ENCODE measurements around the gene KLHL8.

DNA sequence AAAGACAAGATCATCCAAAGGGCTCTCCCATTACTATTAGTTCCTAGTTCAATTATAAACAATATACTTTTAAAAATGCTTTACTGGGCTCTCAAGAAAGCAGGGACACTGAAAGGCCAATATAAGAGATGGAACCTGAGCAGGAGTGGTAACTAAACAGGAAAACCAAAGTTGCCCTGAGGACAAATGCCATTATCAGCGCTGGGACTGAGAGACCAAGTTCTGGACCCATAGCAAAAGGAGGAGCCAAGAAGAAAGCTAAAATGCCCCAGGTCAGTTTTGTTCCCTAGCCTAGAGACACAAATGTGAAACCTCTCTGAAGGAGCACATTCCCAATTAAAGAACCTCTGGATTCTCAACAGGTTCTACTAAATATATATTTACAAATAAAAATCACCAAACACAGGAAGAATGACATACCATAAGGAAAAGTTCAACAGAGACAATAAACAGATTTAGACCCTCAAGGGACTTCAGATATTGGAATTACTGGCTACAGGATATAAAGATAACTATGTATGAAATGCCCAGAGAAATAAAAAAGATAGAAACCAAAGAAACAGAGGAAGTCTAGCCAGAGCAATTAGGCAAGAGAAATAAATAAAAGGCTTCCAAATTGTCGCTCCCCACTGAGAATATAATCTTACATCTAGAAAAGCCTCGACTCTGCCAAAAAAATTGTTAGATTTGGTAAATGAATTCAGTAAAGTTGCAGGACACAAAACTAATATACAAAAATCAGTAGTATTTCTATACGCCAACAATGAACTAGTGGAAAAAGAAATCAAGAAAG lies 67.1 kb downstream of the KLHL8 start:
- TF ChIP-seq EZH2 (IDR thresholded peaks at IDR 0.05; ENCODE audit: borderline replicate concordance, low read depth, low read length, severe bottlenecking): no peak
- TF ChIP-seq, protein P1, sequence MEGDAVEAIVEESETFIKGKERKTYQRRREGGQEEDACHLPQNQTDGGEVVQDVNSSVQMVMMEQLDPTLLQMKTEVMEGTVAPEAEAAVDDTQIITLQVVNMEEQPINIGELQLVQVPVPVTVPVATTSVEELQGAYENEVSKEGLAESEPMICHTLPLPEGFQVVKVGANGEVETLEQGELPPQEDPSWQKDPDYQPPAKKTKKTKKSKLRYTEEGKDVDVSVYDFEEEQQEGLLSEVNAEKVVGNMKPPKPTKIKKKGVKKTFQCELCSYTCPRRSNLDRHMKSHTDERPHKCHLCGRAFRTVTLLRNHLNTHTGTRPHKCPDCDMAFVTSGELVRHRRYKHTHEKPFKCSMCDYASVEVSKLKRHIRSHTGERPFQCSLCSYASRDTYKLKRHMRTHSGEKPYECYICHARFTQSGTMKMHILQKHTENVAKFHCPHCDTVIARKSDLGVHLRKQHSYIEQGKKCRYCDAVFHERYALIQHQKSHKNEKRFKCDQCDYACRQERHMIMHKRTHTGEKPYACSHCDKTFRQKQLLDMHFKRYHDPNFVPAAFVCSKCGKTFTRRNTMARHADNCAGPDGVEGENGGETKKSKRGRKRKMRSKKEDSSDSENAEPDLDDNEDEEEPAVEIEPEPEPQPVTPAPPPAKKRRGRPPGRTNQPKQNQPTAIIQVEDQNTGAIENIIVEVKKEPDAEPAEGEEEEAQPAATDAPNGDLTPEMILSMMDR (IDR thresholded peaks at IDR 0.05; ENCODE audit: extremely low read depth in 1 of 2, insufficient read depth in 1 of 2, low read depth in 1 of 2, low read length in 2 of 2): no peak
- no peak for TF ChIP-seq POLR2AphosphoS5 (IDR thresholded peaks at IDR 0.05; ENCODE audit: insufficient read depth, low read depth, low read length)
- TF ChIP-seq MYC (IDR thresholded peaks at IDR 0.05; ENCODE audit: low read depth, low read length): no peak
- TF ChIP-seq, protein P2, sequence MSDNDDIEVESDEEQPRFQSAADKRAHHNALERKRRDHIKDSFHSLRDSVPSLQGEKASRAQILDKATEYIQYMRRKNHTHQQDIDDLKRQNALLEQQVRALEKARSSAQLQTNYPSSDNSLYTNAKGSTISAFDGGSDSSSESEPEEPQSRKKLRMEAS (IDR thresholded peaks at IDR 0.05; ENCODE audit: insufficient read depth, insufficient read length): no peak
- no peak for TF ChIP-seq FOS (IDR thresholded peaks at IDR 0.05; ENCODE audit: borderline replicate concordance, insufficient read depth, low read length)
- TF ChIP-seq POLR2A (IDR thresholded peaks at IDR 0.05; ENCODE audit: low read depth, low read length): no peak
- TF ChIP-seq JUN (IDR thresholded peaks at IDR 0.05; ENCODE audit: borderline replicate concordance, insufficient read depth, insufficient read length, low read depth): no peak
